Brain microvascular endothelial cell (primary cell): ENCODE results near the gene CDK14.

Experiments used
- DNase-seq: peaks from one replicate; pipeline ENCODE4 v3.0.0-alpha.2; 2020
- H3K27ac ChIP-seq: fragments of 250-450 bp; sonication (Bioruptor Pico); 2 replicates; pipeline ENCODE4 v1.5.1; 2020; ENCODE audit warnings: mild to moderate bottlenecking, moderate library complexity
- H3K27me3 ChIP-seq: fragments of 250-450 bp; sonication (Bioruptor Pico); replicated peaks from 2 replicates; pipeline ENCODE4 v1.5.1; 2020; ENCODE audit warnings: mild to moderate bottlenecking
- H3K36me3 ChIP-seq: fragments of 250-450 bp; sonication (Bioruptor Pico); replicated peaks from 2 replicates; pipeline ENCODE4 v1.5.1; 2020; ENCODE audit warnings: mild to moderate bottlenecking
- H3K4me3 ChIP-seq: 2 replicates; pipeline ENCODE4 v1.5.1; 2011; ENCODE audit warnings: low read depth, mild to moderate bottlenecking, control low read depth, low read length, moderate library complexity
- in situ Hi-C: cut with HindIII; loops from 2 replicates; pipeline ENCODE4 v1.10.0; 2017; ENCODE audit warnings: low sequenced_read_pairs, low pct_ligation_motif_present
- TF ChIP-seq, protein P1 (sequence below): IDR thresholded peaks from 2 replicates; pipeline ENCODE4 v1.5.1; 2011; ENCODE audit warnings: low read depth, mild to moderate bottlenecking, moderate library complexity, low read length, control low read depth, inconsistent platforms; ENCODE audit errors: missing control alignments

CDK14 gene

DNA sequence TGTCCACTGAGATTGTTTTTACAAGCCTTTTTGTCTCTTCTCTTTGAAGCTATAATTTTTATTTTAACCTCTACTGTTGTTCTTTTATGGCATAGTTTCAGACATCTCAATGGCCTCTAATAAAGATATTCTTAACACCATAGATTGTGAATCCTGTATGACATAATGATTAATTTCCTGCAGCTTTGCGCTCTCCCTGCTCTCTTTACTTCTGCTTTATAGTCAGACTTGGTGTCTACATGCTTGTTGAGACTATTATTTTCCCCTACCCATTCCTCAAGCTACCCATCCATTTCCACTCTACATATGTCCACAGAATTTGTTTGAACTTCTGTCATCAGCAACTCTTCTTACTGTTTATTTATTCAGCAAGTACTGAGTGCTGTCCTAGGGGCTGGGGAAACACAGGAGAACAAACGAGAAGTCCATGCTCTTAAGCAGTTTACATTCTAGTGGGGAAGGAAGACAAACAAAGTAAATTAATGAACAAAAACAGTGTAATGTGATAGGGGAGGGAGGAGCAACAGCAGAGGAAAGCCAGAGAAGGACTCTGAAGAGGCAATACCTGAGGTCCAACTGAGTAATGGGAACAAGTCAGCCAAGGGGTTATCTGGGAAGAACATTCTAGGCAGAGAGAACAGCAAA, 110.1 kb downstream of the CDK14 start:
- no peak overlapping the region for H3K27ac ChIP-seq
- no peaks in the 10 kb centered on the region for H3K27me3 ChIP-seq
- DNase-seq, result no peak
- no peak overlapping the region for H3K4me3 ChIP-seq
- in situ Hi-C loops, result no loop called here
- TF ChIP-seq, protein P1, sequence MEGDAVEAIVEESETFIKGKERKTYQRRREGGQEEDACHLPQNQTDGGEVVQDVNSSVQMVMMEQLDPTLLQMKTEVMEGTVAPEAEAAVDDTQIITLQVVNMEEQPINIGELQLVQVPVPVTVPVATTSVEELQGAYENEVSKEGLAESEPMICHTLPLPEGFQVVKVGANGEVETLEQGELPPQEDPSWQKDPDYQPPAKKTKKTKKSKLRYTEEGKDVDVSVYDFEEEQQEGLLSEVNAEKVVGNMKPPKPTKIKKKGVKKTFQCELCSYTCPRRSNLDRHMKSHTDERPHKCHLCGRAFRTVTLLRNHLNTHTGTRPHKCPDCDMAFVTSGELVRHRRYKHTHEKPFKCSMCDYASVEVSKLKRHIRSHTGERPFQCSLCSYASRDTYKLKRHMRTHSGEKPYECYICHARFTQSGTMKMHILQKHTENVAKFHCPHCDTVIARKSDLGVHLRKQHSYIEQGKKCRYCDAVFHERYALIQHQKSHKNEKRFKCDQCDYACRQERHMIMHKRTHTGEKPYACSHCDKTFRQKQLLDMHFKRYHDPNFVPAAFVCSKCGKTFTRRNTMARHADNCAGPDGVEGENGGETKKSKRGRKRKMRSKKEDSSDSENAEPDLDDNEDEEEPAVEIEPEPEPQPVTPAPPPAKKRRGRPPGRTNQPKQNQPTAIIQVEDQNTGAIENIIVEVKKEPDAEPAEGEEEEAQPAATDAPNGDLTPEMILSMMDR, result no peak
- H3K36me3 ChIP-seq, result no peaks in the 10 kb centered on the region

DNA sequence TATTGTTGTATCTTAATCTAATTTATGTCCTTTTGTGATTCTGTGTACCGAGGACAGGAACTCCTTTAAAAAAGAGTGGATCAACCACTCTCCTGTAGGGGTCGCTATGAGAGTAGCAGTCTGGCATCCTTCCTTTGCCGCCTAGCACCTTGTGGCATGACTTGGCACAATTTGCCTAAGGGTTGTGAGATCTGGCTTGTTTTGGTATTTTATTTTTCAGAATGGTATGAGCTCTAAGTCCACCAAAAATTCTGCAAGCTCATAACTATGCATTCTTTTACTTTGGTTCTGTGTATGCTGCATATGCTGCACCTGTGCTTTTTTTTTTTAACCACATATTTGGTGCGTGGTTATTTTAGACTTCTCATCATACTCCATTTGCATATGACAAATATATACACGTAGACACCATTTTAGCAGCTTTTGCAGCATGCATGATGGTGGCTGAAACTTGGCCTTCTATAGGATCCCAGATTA, 112.8 kb downstream of the CDK14 start:
- H3K4me3 ChIP-seq, result no peak overlapping the region
- in situ Hi-C loops, result no loop called here
- H3K36me3 ChIP-seq, result no peaks in the 10 kb centered on the region
- H3K27me3 ChIP-seq, result no peaks in the 10 kb centered on the region
- DNase-seq, result no peak
- no peak overlapping the region for H3K27ac ChIP-seq
- TF ChIP-seq, protein P1, result peak; percentile 70

DNA sequence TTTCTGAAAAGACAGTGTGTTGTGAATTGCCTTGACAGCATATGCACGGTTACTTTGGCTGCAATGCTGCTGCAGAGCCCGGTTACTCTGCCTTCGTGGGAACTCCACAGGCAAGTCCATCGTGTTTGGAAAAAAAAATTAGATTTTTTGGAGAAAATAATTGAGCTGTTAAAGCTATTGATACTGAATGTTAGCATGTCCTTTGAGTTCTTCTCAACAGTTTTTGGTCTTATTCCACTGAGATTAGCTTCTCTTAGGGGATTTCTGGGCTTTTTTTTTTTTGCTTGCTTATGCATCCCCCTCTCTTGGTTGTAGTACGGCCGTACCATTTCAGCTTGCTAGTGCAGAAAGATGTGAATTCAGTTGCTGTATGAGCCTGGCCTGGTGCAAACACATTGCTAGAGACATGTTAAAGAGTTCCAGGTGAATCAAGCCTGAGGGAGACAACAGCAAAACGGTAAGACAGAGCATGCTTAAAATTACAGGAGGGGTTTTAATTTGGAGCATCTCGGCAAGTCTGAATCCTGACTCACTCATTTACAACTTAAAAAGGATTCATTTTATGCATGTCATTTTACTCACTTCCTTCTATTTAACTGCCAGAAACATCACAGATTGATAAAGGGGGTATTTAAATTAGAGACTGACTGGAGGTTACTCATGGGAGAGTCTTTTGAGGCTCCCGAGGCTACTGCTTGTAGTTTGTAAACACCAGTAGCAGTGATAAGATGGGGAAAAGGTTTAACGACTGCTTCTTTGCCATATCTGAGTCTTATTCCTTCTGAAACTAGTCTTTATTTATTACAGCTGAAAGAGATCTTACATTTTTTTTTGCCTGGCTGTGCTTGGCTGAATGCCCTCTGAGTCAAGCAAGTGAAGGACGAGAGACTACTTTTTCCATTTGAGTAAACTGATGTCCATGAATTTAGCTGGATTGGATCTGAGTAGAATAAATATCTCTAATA, 113.7 kb downstream of the CDK14 start:
- no peak overlapping the region for H3K27ac ChIP-seq
- H3K36me3 ChIP-seq, result no peaks in the 10 kb centered on the region
- in situ Hi-C loops, result no loop called here
- TF ChIP-seq, protein P1, result no peak
- DNase-seq, result peak; percentile 39
- H3K27me3 ChIP-seq, result no peaks in the 10 kb centered on the region
- no peak overlapping the region for H3K4me3 ChIP-seq

DNA sequence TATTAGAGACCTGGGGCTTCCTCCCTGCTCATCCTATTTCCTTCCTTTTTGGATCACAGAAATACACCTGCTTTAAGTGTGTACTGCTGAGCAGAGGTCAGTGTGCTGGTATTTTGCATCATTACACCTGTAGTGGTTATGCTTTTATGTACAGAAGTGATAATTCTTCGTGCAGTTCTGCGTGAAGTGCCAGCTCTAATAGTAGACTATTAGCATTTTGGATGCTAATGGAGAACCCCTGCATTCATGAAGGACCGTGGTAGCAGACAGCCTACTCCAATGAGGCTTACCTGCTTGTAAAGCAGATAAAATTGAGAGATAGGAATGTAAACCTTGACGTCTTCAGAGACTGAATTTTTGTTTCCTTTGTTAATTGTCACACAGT, 114.3 kb downstream of the CDK14 start:
- Histone ChIP-seq H3K27me3 (no peaks in the 10 kb centered on the region), H3K27ac (no peak overlapping the region), H3K36me3 (no peaks in the 10 kb centered on the region), H3K4me3 (no peak overlapping the region)
- DNase-seq, result no peak
- in situ Hi-C loops, result no loop called here
- TF ChIP-seq, protein P1, result no peak

DNA sequence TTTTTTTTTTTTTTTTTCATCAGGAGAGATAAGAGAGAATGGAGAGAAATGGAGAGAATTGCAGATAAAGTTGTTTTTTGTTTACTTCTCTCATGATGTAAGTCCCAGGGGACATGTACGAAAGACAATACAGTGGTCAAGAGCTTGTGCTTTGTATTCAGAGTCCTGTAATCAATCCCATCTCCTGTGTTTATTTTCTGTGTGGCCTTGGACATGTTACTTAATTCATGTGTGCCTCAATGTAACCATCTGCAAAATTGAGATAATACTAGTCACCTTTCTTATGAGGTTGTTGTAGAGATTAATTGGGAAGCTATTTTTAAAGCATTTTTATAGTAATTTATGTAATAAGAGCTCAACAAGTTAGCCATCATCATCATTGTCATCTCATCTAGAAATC, 117.5 kb downstream of the CDK14 start:
- Histone ChIP-seq H3K36me3 (no peaks in the 10 kb centered on the region), H3K4me3 (no peak overlapping the region), H3K27me3 (no peaks in the 10 kb centered on the region), H3K27ac (no peak overlapping the region)
- no peak for DNase-seq
- in situ Hi-C loops, result no loop called here
- TF ChIP-seq, protein P1, result no peak
